ENCODE results near the gene TRMT1.

DNA sequence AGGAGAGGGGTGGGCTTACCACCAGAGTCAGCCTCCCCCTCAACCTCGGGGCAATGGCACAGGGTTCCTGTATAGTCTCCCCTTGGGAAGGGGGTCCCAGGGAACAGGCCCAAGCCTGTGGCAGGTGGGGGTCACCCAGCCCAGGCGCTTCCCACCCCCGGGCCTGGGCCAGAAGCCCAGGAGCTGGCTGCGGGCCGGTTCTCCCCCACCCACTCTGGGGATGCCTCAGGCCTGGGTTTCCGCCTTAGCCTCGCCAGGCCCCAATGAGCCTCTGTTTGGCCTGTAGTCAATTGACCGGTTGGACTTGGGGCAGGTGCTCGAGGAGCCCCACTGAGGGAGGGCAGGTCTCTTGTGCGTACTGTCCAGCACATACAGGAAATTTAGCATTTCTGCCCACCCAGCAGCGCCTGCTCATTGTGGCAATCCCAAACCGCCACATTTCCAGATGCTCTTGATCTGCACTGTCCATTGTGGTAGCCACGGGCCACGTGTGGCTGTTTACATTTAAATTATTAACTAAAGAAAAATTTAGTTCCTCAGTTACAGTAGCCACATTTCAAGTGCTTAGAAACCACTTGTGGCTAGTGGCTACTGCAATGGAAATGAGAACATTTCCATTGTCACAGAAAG, 23.8 kb downstream of the TRMT1 start:
- no peak for TF ChIP-seq YY1 (IDR thresholded peaks at IDR 0.05; ENCODE audit: insufficient read depth, insufficient read length)
- TF ChIP-seq ZNF274 (IDR thresholded peaks at IDR 0.05; ENCODE audit: low read depth, low read length): no peak
